Keratinocyte (primary cell): ENCODE data around the gene CCNK. TPM values are rescaled to one million over a fixed set of nuclear protein-coding genes. Genes with fewer than 3 reads are reported as not detected.

Experiments
- DNase-seq: peaks from one replicate; pipeline ENCODE4 v3.0.0-alpha.2; 2011; ENCODE audit warnings: low read depth, missing footprints, low spot score
- FAIRE-seq: peaks from 2 replicates; lab custom pipeline; 2011; peaks lifted over from hg19 to GRCh38; lab: Jason Lieb, UNC
- H2AFZ ChIP-seq: 2 replicates; pipeline ENCODE4 v1.6.0; 2012; ENCODE audit warnings: low read length, control low read depth, inconsistent platforms; ENCODE audit not compliant: control insufficient read depth
- H3K27ac ChIP-seq: 2 replicates; pipeline ENCODE4 v1.5.1; 2011; ENCODE audit warnings: low read length; ENCODE audit not compliant: control insufficient read depth, insufficient read depth
- H3K27me3 ChIP-seq: 3 replicates; pipeline ENCODE4 v1.6.0; 2011; ENCODE audit warnings: low read length; ENCODE audit not compliant: control insufficient read depth, insufficient read depth; ENCODE audit errors: extremely low read depth
- H3K36me3 ChIP-seq, 2 experiments: 2 replicates in 1 of 2; 3 replicates in 1 of 2; pipeline ENCODE4 v1.5.1; 2011; ENCODE audit warnings: low read length in 2 of 2, mild to moderate bottlenecking in 1 of 2; ENCODE audit not compliant: control insufficient read depth in 2 of 2, insufficient read depth in 2 of 2; ENCODE audit errors: extremely low read depth in 1 of 2
- H3K4me1 ChIP-seq: 3 replicates; pipeline ENCODE4 v1.5.1; 2011; ENCODE audit warnings: low read length; ENCODE audit not compliant: control insufficient read depth, insufficient read depth; ENCODE audit errors: extremely low read depth
- H3K4me2 ChIP-seq: 3 replicates; pipeline ENCODE4 v1.6.0; 2011; ENCODE audit warnings: low read depth, low read length; ENCODE audit not compliant: control insufficient read depth, insufficient read depth; ENCODE audit errors: extremely low read depth
- H3K4me3 ChIP-seq, 3 experiments: fragments of 200-600 bp in 1 of 3; sonication (generic) in 1 of 3; 2 replicates in 2 of 3; 3 replicates in 1 of 3; pipeline ENCODE4 v1.5.1; 2011 to 2016; ENCODE audit warnings: low read length in 3 of 3, mild to moderate bottlenecking in 3 of 3, control low read depth in 2 of 3, inconsistent platforms in 1 of 3, low read depth in 1 of 3, mixed read lengths in 1 of 3, mixed run types in 1 of 3, moderate library complexity in 1 of 3; ENCODE audit not compliant: control insufficient read depth in 2 of 3, insufficient read depth in 2 of 3; ENCODE audit errors: extremely low read depth in 1 of 3
- H3K79me2 ChIP-seq: 2 replicates; pipeline ENCODE4 v1.6.0; 2012; ENCODE audit warnings: low read length; ENCODE audit not compliant: control insufficient read depth, insufficient read depth
- H3K9ac ChIP-seq: 3 replicates; pipeline ENCODE4 v1.6.0; 2011; ENCODE audit warnings: low read length; ENCODE audit not compliant: control insufficient read depth, insufficient read depth; ENCODE audit errors: extremely low read depth
- H3K9me1 ChIP-seq: 3 replicates; pipeline ENCODE4 v1.6.0; 2011; ENCODE audit warnings: low read length; ENCODE audit not compliant: control insufficient read depth, insufficient read depth; ENCODE audit errors: extremely low read depth
- H3K9me3 ChIP-seq: 2 replicates; pipeline ENCODE4 v1.5.1; 2012; ENCODE audit warnings: low read depth, low read length; ENCODE audit not compliant: control insufficient read depth
- H4K20me1 ChIP-seq: 3 replicates; pipeline ENCODE4 v1.6.0; 2011; ENCODE audit warnings: low read length; ENCODE audit not compliant: control insufficient read depth, insufficient read depth; ENCODE audit errors: extremely low read depth
- EZH2 ChIP-seq: IDR thresholded peaks from one replicate; pipeline ENCODE4 v1.6.1; 2012; ENCODE audit warnings: inconsistent platforms, mild to moderate bottlenecking, low read length, moderate library complexity
- dilution Hi-C: fragments of 300-500 bp; cut with MboI; formaldehyde crosslinking; loops from one replicate; pipeline ENCODE4 v1.7.0; 2020; ENCODE audit warnings: low sequenced_read_pairs; ENCODE audit not compliant: extremely low pct_ligation_motif_present
- polyA plus RNA-seq, 5 experiments: library from polyadenylated mRNA; depleted of rRNA in 3 of 5; stranded (reverse) in 3 of 5; stranded (forward) in 1 of 5; unstranded in 1 of 5; fragments of >200 nt; gene quantifications; 1 replicate in 1 of 5; 2 replicates in 3 of 5; 3 replicates in 1 of 5; pipeline versions ENCODE4 v1.2.1 to v1.2.3, GENCODE V29; 2011 to 2012; ENCODE audit warnings: missing spikeins in 2 of 5, low read depth in 1 of 5, low replicate concordance in 1 of 5
- TF ChIP-seq, protein P1 (sequence below), 3 experiments: IDR thresholded peaks in 1 of 3; conservative IDR thresholded peaks in 1 of 3; optimal IDR thresholded peaks in 1 of 3; 2 replicates in 2 of 3; 3 replicates in 1 of 3; pipeline versions ENCODE3 to v1.5.1; 2011; ENCODE audit warnings: low read length in 3 of 3, mild to moderate bottlenecking in 3 of 3, moderate library complexity in 2 of 3, control low read depth in 1 of 3, inconsistent platforms in 1 of 3; ENCODE audit not compliant: insufficient read depth in 2 of 3; ENCODE audit errors: extremely low read depth in 1 of 3

The CCNK gene
- polyA plus RNA-seq, 1 donor (not counting 4 experiments of a cell fraction or from before 2014, with no cell fraction given) = 12.8 TPM

DNA sequence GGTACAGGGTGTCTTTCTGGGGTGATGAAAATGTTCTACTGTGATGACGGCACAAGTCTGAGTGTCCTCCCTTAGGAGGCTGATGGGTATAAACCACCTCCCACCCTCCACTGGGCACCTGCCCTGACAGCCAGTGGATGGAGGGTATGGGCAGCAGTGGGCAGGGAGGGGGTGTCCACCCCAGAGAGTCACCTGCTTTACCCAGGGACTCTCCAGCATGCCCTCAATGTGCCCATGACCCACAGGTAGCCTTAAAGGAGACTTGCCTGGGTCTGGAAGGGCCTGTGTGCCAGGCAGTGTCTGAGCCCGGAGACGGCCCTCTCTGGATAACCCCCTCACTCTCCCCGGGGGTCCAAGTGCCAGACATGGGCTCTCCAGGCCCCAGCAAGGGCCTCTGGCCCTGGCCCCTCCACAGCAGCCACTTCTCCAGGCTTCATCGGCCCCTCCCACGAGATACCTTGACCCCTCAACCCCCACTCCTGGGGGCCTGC lies 38.8 kb downstream of the CCNK start:
- FAIRE-seq (no peak), DNase-seq (no peak)
- H3K4me3 ChIP-seq = no peak overlapping the region
- dilution Hi-C loops = no loop called here
- H3K79me2 ChIP-seq = peaks cover 26% of the 10 kb centered on the region
- no peaks in the 10 kb centered on the region for H3K9me1 ChIP-seq
- TF ChIP-seq EZH2 = no peak
- TF ChIP-seq, protein P1, sequence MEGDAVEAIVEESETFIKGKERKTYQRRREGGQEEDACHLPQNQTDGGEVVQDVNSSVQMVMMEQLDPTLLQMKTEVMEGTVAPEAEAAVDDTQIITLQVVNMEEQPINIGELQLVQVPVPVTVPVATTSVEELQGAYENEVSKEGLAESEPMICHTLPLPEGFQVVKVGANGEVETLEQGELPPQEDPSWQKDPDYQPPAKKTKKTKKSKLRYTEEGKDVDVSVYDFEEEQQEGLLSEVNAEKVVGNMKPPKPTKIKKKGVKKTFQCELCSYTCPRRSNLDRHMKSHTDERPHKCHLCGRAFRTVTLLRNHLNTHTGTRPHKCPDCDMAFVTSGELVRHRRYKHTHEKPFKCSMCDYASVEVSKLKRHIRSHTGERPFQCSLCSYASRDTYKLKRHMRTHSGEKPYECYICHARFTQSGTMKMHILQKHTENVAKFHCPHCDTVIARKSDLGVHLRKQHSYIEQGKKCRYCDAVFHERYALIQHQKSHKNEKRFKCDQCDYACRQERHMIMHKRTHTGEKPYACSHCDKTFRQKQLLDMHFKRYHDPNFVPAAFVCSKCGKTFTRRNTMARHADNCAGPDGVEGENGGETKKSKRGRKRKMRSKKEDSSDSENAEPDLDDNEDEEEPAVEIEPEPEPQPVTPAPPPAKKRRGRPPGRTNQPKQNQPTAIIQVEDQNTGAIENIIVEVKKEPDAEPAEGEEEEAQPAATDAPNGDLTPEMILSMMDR (optimal IDR thresholded peaks at IDR 0.05 in 1 of 3, IDR thresholded peaks at IDR 0.05 in 1 of 3, conservative IDR thresholded peaks at IDR 0.05 in 1 of 3; ENCODE audit: extremely low read depth in 1 of 3, insufficient read depth in 2 of 3, low read length in 3 of 3) = no peak
- peaks cover 4% of the 10 kb centered on the region for H3K4me1 ChIP-seq
- no peak overlapping the region for H2AFZ ChIP-seq
- H3K36me3 ChIP-seq = peaks cover under 1 to 7% of the 10 kb centered on the region in 2 experiments
- H3K9ac ChIP-seq = no peak overlapping the region
- no peak overlapping the region for H3K4me2 ChIP-seq
- no peaks in the 10 kb centered on the region for H3K27me3 ChIP-seq
- H3K9me3 ChIP-seq = no peaks in the 10 kb centered on the region
- peaks cover 5% of the 10 kb centered on the region for H4K20me1 ChIP-seq
- no peak overlapping the region for H3K27ac ChIP-seq

DNA sequence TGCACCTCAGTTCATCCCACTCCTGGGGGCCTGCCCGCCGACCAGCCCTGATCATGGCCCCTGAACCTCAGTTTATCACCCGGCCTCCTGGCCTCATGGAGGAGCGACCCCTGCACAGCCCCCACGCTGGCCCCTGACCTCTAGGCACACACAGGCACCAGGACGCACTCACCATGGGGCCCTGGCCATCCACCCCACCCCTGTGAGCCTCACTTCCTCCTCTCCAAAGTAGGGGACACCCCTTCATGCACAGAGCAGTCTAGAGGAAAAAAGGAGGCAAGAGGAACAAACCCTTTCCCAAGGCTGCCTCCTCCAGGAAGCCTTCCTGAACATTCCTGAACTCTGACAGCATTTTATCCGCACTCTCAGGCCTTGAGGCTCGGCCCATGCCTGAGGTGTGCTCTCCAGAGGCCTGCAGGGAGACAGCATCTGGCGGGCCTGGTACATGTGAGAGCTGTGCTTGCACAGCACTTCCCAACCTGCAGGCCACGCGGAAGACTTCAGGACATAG lies 39.4 kb downstream of the CCNK start:
- Histone ChIP-seq H3K9me1 (no peaks in the 10 kb centered on the region), H3K27ac (no peak overlapping the region), H3K27me3 (no peaks in the 10 kb centered on the region), H3K79me2 (peaks cover 26% of the 10 kb centered on the region), H4K20me1 (peaks cover 5% of the 10 kb centered on the region), H3K9me3 (no peaks in the 10 kb centered on the region), H3K4me2 (no peak overlapping the region), H3K4me3 (no peak overlapping the region), H2AFZ (no peak overlapping the region), H3K36me3 (peaks cover 0 to 2% of the 10 kb centered on the region in 2 experiments), H3K4me1 (peaks cover 4% of the 10 kb centered on the region), H3K9ac (no peak overlapping the region)
- dilution Hi-C loops = no loop called here
- FAIRE-seq (no peak), DNase-seq (no peak)
- TF ChIP-seq EZH2 = no peak
- TF ChIP-seq, protein P1 (optimal IDR thresholded peaks at IDR 0.05 in 1 of 3, IDR thresholded peaks at IDR 0.05 in 1 of 3, conservative IDR thresholded peaks at IDR 0.05 in 1 of 3; ENCODE audit: extremely low read depth in 1 of 3, insufficient read depth in 2 of 3, low read length in 3 of 3) = no peak
